HL-60/S4 treated with phorbol 12-myristate 13-acetate at 8.2 ng/mL for 4 days and 3 days (cell line): Measurements from ENCODE around the gene TMEM263.
"Not testable (repeated sequence)": the region's sequence is repeated elsewhere in the genome, so short reads cannot be mapped to it uniquely, and the experiment has no call there.

ENCODE experiments used
- in situ Hi-C: fragments of 300-500 bp; cut with MboI; formaldehyde crosslinking; loops from 2 replicates; pipeline ENCODE4 v1.15.0; 2022; ENCODE audit warnings: low sequenced_read_pairs

TMEM263 gene

GRCh38 chr12:106955377-106956047, at the start of gene TMEM263:
Gene TMEM263, plus strand, starts transcription at chr12:106955907. Its CDS starts 11,210 bp downstream, at chr12:106967117.
- in situ Hi-C loops, result no loop called here

GRCh38 chr12:106906715-106907114, 49.0 kb upstream of the TMEM263 start:
- in situ Hi-C loops, result no loop called here

- in situ Hi-C loops, result no loop called here
These were observed 48.3 kb upstream of the TMEM263 start for GRCh38 chr12:106907411-106907810.

GRCh38 chr12:106907846-106908245, 47.9 kb upstream of the TMEM263 start:
- in situ Hi-C loops, result no loop called here

GRCh38 chr12:106908561-106908960, 47.1 kb upstream of the TMEM263 start:
- in situ Hi-C loops, result no loop called here

- in situ Hi-C loops, result loop anchor here (10.0 kb wide), 1 partner anchor 535 kb away; no protein-coding TSS in a partner anchor
These were observed 45.5 kb upstream of the TMEM263 start for GRCh38 chr12:106910202-106910601.

- in situ Hi-C loops, result loop anchor here (10.0 kb wide), 1 partner anchor 537 kb away; no protein-coding TSS in a partner anchor
These were observed 44.1 kb upstream of the TMEM263 start for GRCh38 chr12:106911581-106911980.

GRCh38 chr12:106913456-106913855, 42.3 kb upstream of the TMEM263 start:
- in situ Hi-C loops, result loop anchor here (10.0 kb wide), 1 partner anchor 539 kb away; no protein-coding TSS in a partner anchor

GRCh38 chr12:106914796-106915634, 40.7 kb upstream of the TMEM263 start:
- in situ Hi-C loops, result loop anchor here (10.0 kb wide), 1 partner anchor 540 kb away; no protein-coding TSS in a partner anchor

GRCh38 chr12:106915635-106916026, 40.1 kb upstream of the TMEM263 start:
- in situ Hi-C loops, result loop anchor here (10.0 kb wide), 1 partner anchor 541 kb away; no protein-coding TSS in a partner anchor

GRCh38 chr12:106917503-106917902, 38.2 kb upstream of the TMEM263 start:
- in situ Hi-C loops, result loop anchor here (10.0 kb wide), 1 partner anchor 543 kb away; no protein-coding TSS in a partner anchor

- in situ Hi-C loops, result loop anchor here (10.0 kb wide), 1 partner anchor 544 kb away; no protein-coding TSS in a partner anchor
These were observed 37.0 kb upstream of the TMEM263 start for GRCh38 chr12:106918746-106919145.

GRCh38 chr12:106919910-106920544, 35.7 kb upstream of the TMEM263 start:
- in situ Hi-C loops, result loop anchor here (10.0 kb wide), 1 partner anchor 545 kb away; no protein-coding TSS in a partner anchor

GRCh38 chr12:106921976-106922375, 33.7 kb upstream of the TMEM263 start:
- in situ Hi-C loops, result not testable (repeated sequence)

GRCh38 chr12:106923594-106923993, 32.1 kb upstream of the TMEM263 start:
- in situ Hi-C loops, result not testable (repeated sequence)

- in situ Hi-C loops, result no loop called here
These were observed 31.3 kb upstream of the TMEM263 start for GRCh38 chr12:106924268-106924861.

GRCh38 chr12:106926657-106927056, 29.1 kb upstream of the TMEM263 start:
- in situ Hi-C loops, result no loop called here

- in situ Hi-C loops, result no loop called here
These were observed 21.4 kb upstream of the TMEM263 start for GRCh38 chr12:106934277-106934676.

- in situ Hi-C loops, result no loop called here
These were observed 14.1 kb upstream of the TMEM263 start for GRCh38 chr12:106941481-106942156.

GRCh38 chr12:106942775-106943174, 12.9 kb upstream of the TMEM263 start:
- in situ Hi-C loops, result no loop called here
